GM19328 (cell line): ENCODE data around the gene NQO1.
"Not testable (repeated sequence)": the region's sequence is repeated elsewhere in the genome, so short reads cannot be mapped to it uniquely, and the experiment has no call there.

Source experiments
- ATAC-seq: cut with Tn5 transposase; IDR thresholded peaks from one replicate; pipeline ENCODE4 v1.9.1; 2021; ENCODE audit warnings: mild to moderate bottlenecking, moderate library complexity; ENCODE audit not compliant: unreplicated experiment

NQO1 gene

GRCh38 chr16:69726313-69727060 is at the start of gene NQO1:
TSS of gene NQO1 (minus strand) at chr16:69726560. CDS start at chr16:69726439, 121 bp downstream.
- ATAC-seq = peak; percentile 97

GRCh38 chr16:69775563-69775962 is 49.2 kb upstream of the NQO1 start:
- no peak for ATAC-seq

- no peak for ATAC-seq
Observed at GRCh38 chr16:69773260-69773947, 47.0 kb upstream of the NQO1 start.

- no peak for ATAC-seq
Observed at GRCh38 chr16:69771651-69771967, 45.2 kb upstream of the NQO1 start.

GRCh38 chr16:69769404-69769803 is 43.0 kb upstream of the NQO1 start:
- no peak for ATAC-seq

DNA sequence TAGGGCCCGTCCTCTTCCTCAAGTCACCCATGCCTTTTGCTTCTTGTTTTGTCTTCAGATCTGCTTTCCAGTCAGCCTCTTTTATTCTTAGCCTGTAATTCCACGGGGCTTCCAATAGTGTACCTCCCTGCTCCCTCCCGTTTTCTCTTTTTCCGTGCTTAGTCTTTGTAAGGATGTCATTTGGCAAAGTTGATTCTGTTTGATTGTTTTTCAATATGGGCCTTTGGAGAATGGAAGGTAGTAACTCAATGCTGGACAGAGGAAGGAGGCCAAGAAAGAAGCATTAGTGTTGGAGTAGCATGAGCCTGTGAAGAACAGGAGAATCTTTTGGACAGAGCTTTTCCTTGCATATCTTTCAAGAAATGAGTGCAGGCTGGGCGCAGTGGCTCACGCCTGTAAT is 42.3 kb upstream of the NQO1 start:
- no peak for ATAC-seq

GRCh38 chr16:69767459-69768229 is 41.3 kb upstream of the NQO1 start:
- ATAC-seq = no peak

DNA sequence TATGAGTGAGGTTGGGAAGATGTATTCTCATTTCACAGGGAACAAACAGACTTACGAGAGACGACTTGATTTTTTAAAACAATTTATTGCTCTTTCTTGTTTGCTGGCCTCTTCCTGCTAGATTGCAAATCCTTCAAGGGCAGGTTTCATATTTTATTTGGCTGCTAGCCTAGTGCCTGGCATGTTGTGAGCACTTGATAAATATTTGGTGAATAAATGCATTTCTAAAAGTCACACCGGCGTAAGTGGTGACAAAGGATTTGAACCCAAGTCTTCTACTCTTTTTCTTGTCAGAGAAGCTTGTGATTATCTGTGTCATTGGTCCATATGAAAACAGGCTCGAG is 37.2 kb upstream of the NQO1 start:
- no peak for ATAC-seq

DNA sequence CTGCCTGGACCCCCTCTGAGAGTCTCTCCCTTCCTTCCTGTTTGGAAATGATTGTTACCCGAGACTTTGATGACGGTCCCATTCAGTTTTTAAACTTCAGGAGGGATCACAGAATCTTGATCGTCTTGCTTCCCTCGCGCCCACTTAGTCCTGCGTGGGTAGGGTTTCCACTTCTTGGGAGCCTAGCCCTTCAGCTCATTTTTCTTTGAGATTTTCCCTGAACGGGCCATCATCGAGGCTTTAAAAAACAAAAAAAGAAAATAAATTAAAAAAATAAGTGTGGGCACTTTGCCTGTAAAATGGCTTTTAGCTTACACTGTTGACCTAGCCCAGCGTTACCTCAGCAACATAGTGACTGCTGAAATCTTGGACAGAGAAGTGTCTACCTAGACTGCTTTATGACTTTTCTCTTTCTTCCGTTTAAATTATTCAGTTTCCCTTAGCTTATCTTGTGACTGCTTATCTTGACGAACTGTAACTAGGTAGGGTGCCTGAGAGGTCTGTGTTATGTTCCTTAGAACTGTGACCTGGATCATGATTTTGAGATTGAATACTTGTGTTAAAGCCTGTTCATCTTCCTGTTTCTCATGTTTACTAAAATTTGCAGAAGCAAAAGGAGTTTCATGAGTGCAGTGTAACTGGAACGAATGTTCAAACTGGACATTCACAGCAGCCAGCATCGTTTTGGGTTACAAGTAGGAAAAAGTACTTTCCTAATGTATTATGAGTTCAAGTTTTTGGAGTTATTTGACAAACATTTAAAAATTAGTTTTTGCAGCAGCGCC is 36.6 kb upstream of the NQO1 start:
- ATAC-seq = no peak

DNA sequence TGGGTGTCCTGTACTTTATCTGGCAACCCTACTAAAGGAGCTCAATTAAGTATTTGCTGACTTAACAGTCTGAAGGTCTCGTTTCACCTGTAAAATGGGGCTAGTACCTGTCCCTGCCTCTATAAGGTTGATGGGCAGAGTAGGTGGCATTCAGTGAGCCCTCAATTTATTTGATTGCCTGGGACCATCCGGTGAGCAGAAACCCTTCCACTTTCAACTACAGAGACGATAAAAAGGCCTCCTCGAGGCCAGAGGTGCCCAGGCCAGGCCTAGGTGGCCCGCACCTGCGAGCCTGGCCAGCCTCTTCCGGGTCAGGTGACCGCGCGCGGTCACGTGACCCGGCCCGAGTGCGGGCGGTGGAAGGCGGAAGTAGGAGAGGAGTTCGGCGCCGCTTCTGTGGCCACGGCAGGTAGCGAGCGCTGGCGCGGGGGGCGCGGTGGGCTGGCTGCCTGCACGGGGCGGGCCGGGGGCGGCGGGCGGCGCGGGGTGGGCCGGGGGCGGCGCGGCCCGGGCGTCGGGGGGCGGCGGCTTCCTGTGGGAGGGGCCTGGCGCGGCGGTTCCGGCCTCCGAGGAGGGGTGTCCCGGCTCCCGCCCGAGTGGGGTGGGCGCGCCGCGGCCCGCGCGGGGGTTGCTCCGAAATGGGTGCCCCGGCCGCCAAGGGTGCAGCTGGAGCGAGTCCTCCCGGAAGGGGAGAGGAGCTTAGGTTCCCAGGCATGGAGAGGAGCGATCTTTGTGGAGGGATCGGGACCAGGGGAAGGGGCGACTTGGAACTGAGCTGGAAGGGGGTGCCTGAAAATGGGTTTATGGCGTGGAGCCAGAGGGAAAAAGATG is 35.8 kb upstream of the NQO1 start, which contains the start of gene WWP2:
Gene WWP2, plus strand, starts transcription at position 350 of the 831 bp plus-strand sequence. CDS start 24,679 bp downstream, outside the sequence.
- peak; percentile 83 for ATAC-seq

DNA sequence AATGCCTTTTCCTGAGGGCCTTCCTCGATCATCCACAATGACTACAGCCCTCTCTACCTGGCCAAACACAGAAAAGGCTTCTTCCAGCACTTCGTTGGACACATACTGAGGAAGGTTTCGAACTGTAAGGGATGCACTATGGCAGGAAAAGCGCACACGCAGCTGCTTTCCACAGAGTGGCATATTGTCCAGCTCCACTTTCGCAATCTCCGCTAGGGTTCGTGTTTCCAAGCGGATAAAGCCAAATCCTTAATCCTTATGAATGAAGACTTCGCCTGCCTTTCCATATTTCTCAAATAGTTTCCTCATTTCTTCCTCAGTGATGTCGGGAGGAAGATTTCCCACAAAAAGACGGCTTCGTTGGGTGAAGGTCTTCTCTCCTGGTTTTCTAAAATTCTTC is 31.0 kb upstream of the NQO1 start:
- not testable (repeated sequence) for ATAC-seq

DNA sequence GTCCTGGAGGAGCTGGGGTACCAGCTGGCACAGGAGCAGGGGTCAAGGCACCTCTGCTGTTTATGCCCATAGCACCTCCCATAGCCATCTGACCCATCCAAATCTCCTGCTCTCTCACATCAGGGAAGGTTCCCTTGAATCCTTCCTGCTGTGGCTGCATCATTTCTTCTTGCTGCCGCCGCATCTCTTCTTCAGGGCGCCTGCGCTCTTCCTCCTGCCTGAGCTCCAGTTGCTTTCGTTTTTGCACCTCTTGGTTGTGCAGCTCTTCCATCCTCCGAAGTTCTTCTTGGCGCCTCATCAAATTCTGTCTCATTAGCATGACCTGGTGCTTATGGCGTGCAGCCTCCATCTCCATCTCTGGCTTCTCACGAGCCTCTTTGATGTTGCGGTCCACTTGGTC is 30.3 kb upstream of the NQO1 start:
- no peak for ATAC-seq

GRCh38 chr16:69754469-69755310 is 28.3 kb upstream of the NQO1 start, which contains the start of gene NOB1:
TSS of gene NOB1 (minus strand) at chr16:69754926. CDS start at chr16:69754910, 16 bp downstream.
- ATAC-seq = peak; percentile 98

DNA sequence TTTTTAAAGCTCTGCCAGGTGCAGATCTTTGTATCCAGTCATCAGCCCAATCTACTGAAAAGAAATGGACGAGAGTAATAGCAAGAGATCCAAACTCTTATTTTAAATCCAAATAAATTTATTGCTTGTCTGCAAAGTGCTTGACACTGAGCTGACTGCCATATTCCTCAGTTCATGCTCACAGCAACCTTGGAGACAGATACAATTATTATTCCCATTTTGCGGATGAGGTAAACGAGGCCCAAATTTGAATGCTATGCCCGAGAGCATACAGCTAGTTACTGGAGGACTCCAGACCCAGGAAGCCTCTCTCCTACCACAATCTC is 27.7 kb upstream of the NQO1 start:
- ATAC-seq = no peak

DNA sequence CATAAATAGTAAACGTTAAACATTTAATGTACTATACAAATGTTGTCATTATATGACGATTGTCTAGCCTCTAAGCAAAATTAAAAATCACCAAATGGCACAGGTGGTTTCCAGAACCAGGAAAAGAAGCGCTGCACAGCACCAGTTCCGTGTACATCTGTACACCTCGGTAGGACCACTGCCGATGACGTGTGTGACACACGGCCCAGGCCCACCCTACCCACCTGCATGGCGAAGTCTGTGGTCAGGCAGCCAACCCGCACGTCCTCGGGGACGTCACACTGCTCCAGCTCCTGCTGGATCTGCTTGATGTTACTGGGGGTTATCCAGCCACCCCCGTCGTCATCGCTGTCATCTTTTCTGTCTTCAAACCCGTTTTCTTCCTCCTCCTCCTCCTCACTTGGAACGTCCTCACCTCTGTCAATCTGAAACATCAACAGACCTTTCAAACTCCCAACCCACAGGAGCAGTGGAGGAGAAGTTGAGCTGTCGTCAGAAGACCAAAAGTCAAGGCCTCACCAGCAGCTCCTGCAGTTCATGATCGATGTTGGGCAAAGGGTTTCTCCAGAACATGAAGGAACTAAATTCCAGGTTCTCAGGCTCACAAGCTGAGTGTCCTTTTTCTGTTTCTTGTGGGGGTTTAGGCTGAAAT is 22.5 kb upstream of the NQO1 start:
- ATAC-seq = no peak

DNA sequence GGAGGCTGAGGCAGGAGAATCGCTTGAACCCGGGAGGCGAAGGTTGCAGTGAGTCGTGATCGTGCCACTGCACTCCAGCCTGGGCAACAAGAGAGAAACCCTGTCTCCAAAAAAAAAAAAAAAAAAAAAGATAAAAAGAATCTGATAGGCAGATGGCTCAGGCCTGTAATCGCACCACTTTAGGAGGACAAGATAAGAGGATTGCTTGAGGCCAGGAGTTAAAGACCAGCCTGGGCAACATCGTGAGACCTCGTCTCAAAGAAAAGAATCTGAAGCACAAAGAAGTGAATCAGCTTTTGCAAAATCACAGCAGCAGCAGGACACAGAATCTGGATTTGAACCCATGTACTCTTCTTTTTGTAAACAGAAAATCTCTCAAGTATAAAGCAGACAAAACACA is 20.8 kb upstream of the NQO1 start:
- no peak for ATAC-seq

GRCh38 chr16:69745959-69746358 is 19.6 kb upstream of the NQO1 start:
- ATAC-seq = no peak

DNA sequence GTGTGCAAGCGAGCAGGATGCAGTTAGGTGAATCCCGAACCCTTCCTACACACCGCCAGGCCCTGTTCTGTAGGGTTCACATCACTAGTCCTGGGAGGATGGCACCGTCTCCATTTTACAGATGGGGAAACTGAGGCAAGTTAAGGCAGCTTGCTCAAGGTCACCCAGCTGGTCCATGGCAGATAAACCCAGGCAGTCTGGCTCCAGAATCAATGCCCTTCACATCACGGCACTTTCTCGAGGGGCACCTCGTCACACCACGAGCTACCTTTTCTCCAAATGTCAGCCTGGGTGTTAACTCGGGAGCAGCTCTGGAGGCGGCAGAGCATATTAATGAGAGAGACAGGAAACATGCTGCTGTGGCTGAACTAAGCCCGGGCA is 18.9 kb upstream of the NQO1 start:
- no peak for ATAC-seq
